NCI-H1417 (cell line): ENCODE data around the gene HDHD5.
"Not testable (repeated sequence)": the region's sequence is repeated elsewhere in the genome, so short reads cannot be mapped to it uniquely, and the experiment has no call there.

Experiments used
- DNase-seq, 3 experiments: peaks; one replicate each; lab custom pipeline; 2025; lab: John Stamatoyannopoulos, UW

HDHD5 gene

GRCh38 chr22:17155941-17156340 is 3.1 kb downstream of the HDHD5 start:
- peak in 1 of 3 experiments; percentile 0 for DNase-seq

DNA sequence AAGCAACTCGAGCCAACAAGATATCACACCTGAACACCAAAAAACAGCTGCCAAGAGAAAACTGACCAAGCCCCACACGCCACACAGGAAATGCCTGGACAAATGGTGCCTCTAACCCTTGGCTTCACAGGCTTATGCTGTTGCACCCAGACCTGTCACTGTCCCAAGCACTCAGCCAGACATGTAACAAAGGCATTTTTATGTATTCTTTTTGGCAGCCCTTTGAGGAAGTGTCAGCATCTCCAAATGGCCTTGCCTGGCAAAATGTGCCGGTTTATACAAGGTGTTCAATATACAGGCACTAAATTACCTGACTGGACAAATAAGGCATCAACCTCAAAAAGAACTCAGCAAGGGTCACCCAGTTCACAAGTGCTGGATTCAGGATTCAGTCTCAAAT is 6.1 kb downstream of the HDHD5 start:
- DNase-seq: no peak

GRCh38 chr22:17152340-17152739 is 6.7 kb downstream of the HDHD5 start:
- DNase-seq: no peak

DNA sequence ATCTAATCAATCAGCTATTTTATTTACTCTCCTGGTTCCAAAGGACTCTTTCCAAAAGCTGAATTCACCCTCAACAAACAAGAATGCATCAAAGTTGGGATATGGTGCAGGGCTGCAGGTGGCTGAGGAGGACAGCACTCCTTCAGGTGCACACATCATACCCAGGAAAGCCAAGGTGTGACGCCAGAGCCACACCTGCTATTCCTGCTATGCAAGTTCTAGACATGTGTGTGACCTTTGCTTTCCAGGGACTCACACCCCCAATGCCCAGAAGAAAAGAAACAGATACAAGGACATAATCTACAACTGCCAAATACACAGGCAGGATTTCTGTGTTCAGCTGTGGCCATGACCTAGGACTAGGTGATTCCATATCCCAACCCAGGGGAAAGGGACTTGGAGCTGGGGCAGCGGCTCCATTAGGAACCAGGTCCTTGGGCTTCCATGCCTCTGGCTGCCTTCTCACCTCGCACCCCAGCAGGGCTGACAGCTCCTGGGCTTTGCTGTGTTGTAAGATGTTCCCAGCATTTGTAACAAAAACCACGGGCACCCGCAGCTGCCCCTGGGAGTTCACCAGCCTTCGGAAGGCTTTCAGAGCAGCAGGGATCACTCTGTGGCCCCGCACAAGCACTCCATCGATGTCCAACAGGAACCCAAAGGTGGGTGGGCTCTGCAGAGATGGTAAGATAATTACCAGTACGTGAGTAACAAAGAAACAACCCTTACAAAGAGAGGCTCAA is 9.8 kb downstream of the HDHD5 start:
- DNase-seq: no peak

DNA sequence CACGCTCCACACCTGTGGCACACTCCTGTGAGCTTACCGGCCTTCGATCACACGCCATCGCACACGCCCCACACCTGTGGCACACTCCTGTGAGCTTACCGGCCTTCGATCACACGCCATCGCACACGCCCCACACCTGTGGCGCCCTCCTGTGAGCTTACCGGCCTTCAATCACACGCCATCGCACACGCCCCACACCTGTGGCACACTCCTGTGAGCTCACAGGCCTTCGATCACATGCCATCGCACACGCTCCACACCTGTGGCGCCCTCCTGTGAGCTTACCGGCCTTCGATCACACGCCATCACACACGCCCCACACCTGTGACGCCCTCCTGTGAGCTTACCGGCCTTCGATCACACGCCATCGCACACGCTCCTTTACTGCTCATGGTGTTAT is 11.6 kb downstream of the HDHD5 start:
- DNase-seq: not testable (repeated sequence)

GRCh38 chr22:17145021-17145680 is 13.9 kb downstream of the HDHD5 start:
- DNase-seq: no peak

DNA sequence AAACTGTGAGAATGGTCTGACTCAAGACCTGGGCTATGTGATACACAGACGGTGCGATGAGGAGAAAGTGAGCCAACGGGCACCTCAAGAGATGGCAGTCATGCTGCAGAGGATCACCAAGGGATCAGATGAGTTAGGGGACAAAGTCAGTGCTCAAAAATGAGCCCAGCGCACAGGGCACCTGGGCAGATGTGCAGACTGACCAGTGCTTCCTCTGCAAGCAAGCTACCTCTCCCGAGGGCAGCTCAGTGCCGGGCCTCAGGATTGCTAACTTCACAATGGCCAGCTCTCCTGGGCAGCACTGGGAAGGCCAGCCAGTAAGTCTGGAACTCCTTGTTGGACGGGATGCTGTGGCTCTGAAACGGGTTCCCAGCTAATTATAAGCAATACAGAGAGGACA is 15.3 kb downstream of the HDHD5 start:
- DNase-seq: no peak

DNA sequence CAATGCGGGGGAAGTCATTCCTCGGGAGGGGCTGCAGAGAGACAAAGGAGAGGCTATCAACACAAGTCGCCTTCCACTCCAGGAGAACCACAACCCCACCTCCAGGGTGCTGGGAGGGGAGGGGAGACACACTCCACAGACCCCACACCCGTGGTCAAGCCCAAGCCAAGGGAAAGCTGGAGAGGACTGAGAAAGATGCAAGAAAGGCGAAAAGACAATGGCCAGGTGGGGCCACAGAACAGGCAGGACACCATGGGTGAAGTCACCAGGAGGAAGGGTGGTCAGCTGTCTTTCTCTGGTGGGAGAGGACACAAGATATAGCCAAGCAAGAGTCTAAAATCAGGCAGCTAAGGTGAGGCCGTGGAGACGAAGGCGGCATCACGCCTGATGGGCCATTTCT is 16.0 kb downstream of the HDHD5 start:
- no peak for DNase-seq

DNA sequence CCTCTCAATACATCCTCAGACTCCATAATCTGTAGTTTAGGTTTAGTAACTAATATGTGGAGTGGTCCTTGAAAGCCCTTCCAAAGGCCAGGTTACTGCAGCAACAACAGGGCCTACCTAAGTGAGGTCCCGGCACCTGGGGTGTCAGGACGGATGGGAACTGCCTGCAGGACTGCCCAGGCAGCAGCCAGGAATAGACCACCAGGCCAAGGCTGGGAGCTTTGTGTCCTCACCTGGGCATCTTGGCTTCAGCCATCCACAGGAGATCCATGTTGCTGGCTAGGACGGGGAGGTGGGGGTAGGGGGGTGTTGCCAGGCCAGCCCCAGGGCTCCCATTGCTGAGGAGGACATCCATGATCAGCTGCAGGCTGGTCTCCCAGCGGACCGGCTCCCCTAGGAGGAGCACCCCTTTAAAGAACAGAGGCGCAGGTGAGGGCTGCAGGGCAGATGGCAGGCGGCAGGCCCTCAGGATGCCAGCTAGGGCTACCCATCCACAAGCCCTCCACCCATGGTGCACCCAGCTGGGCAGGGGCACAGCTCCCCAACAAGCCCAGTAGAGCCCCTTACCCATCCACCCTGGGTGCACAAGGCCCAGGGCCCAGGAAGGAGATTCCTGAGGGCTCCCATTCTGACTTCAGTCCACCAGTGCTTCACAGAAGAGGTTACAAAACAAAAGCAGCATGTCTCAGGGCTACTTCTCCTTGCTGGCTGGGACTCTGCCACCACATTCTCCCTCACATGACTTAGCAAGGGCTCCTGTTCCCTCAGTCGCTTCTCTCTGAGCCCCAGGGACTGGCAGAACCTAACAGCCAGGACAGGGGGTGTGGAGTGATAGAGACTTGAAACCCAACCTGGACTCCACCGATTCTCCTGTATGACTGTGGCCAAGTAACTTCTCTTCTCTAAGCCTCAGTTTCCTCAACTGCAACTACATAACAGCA is 18.0 kb downstream of the HDHD5 start:
- DNase-seq: no peak

- no peak for DNase-seq
Measured at GRCh38 chr22:17140022-17140421, 19.1 kb downstream of the HDHD5 start.

DNA sequence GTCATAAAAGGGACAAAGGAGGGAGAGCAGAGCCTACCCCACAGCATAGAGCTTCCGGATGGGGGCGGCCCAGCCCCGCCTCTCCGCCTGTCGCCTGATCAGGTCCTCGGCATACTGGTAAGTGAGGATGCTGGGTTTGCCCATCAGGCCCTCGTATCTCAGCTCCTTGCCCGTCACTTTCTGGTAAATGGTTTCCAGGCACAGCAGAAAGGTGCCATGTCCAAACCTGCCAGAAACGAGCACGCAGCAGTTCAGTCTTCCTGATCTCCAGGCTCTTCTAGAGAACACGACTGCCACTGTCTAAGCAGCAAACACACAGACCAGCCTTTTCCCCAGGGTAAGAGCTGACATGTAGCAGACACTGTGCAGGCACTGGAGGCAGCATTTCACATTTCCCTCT is 20.6 kb downstream of the HDHD5 start:
- DNase-seq: no peak

DNA sequence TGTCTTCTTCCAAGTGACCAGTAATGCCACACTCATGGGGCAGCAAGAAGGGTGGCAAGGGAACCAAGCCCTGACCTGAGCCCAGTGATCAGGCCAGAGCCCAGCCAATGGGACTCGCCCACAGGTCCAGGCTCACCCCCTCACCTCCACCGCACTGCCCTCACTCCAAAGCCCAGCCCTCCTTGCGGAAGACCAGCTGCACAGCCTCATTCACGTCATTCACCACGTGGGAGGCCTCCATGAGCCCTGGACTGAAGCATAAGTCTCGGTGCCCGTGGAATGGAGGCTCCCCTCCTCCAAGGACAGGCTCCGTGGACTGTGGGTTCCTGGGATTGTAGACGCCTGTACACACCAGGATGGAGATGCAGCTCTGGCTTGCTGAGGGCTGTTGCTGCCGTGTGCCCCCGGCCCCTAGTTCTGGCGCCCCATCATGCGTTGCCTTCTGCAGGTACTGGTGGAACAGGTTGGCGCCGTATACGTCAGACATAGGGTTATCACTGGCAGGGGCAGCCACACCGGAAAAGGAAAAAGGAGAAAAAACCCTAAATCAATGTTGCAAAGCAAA is 21.1 kb downstream of the HDHD5 start:
- DNase-seq: no peak

DNA sequence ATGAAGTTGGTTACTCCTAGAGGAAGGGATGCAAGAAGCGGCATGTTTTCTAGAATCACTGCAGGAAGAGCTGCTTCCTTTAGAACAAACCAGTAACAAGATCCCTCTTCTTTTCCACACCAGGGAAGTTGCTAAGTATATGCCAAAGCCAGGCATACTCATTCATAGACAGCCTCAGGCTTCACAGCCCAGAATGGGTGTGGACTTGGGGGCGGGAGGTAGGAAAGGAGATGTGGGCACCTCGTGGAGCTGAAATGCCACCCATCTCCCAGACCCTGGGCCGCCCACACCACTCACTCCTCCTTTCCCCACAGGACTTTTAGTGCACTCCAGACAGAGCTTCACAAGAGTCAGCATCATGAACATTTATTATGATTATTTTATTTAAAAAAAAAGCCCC is 21.9 kb downstream of the HDHD5 start:
- DNase-seq: no peak

DNA sequence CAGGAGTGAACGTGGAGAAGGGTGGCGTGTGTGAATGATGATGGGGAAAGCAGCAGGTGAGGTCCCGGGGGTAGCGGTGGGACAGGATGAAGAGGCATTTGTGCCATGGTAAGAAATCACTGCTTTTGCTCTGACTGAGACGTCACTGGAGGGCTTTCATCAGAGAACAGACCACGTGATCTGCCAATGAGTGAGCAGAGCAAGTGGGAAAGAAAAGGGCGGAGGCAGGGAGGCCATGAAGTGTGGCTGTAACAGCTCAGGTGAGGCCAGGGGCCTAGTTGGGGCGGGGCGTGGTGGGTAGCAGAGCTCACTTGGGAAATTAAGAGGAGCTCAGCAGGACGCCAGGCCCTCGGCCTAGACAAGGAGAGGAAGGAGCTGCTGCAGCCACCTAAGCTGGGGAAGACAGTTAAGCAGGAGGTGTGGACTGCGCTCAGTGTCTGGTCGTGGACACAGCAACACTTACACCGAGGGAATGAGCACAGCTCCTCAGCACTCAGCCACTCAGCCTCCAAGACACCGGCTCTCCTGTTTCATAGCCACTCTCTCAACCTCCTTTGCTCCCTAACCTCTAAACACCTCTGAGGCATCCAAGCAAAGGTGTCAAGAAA is 23.8 kb downstream of the HDHD5 start:
- no peak for DNase-seq

- DNase-seq: no peak
Measured at GRCh38 chr22:17133137-17133536, 25.9 kb downstream of the HDHD5 start.

DNA sequence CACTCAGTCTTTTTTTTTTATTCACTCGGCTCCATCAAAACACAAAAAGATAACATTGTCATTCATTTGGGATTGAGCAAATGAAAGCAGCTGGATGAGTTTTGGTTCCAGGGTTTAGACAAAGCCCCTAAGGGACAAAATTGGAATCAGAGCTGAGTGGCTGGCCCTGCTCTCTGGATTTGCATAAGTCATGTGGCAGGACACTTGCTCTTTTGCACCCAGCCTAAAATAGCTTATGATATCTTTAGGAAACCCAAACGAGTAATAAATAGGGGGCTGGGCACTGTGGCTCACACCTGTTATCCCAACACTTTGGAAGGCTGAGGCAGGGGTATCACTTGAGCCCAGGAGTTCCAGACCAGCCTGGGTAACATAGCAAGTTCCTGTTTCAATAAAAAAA is 27.0 kb downstream of the HDHD5 start:
- DNase-seq: peak in 1 of 3 experiments; percentile 57

GRCh38 chr22:17131686-17132085 is 27.4 kb downstream of the HDHD5 start:
- peak; percentile 29 to 75 (median 60) for DNase-seq

GRCh38 chr22:17130199-17130598 is 28.9 kb downstream of the HDHD5 start:
- no peak for DNase-seq

DNA sequence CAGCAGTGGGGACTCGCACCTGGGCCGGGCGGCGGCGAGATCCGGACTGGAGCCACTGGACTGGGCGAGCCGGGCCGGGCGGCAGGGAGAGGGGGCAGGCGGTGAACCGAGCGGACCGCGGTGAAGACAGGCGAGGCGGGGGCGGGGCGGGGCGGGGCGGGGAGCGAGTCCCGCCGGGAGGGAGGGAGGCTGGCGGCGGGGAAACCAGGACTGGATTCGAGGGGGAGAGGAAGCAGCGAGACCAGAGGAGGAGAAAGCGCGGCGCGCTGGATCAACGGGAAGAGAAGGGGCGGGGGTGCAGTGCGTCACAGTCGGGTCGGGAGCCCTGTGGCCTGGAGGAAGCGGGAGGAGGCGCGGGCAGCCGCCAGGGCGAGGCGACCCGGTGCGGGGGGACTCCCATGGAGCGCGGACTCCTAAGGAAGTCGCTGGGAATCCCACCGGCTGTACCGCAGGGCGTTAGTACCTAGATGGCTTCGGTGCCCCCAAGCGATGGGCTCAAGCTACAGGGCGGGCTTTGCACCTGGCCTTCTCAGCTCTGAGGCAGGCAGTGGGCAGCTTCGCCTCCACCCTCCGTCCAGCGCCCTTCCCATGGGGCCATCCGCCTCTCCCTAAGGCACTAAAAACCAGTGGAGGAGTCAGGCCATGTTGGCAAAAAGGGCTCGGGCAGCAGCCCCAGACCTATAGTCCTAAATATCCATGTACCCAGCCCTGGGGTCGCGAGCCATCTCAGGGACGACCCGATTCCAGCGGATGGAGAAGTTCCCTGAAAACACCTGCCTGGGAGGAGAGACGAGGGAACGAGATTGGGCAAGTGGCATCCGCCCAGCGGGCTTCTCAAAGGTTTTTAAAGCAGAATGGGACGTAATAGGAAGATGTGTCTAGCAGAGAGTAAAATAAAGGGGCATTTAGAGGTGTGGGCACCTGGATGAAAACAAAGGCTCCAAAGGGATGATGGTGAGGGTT is 37.6 kb downstream of the HDHD5 start, which contains the start of gene TMEM121B:
Gene TMEM121B (minus strand): TSS at position 128 of the 963 bp plus-strand sequence. CDS start 233 bp downstream, outside the sequence.
- DNase-seq: peak; percentile 75 to 94 (median 90)

- no peak for DNase-seq
Measured at GRCh38 chr22:17120711-17121232, 38.3 kb downstream of the HDHD5 start.
